ENCODE measurements around the gene OVCH1.

DNA sequence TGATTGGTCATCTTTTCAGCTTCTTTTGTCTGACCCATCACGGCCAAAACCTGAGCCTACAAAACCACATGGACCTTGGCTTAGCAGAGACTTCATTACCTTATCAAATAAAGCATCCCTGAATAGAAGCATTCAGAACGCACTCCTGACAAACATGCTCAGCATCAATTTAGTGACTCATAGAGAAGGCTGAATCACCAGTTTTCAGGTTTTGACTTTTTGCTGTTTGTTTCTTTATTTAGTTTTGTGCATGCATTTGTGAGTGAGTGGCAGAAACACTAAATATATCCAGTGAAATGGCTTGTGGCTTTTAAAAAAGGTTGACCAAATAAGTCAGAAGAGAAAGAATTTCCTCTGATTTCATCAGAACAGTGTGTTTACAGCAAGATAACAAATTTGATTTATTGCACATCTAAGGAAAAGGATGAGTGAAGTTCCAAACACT lies 19.0 kb upstream of the OVCH1 start:
- TF ChIP-seq GATA3 (IDR thresholded peaks at IDR 0.05; ENCODE audit: low read depth, low read length) = no peak
- TF ChIP-seq GATA2 (IDR thresholded peaks at IDR 0.05; ENCODE audit: low read depth, low read length) = no peak
